Measurements from ENCODE around the gene IL11RA.
A peak's percentile ranks its signal among the peaks of the same experiment; 100 is the strongest.

IL11RA gene

GRCh38 chr9:34651876-34652601, at the start of gene IL11RA:
Gene IL11RA, plus strand, starts transcription at chr9:34652185. Its CDS starts 3,033 bp downstream, at chr9:34655218.
- TF ChIP-seq GATA2 (IDR thresholded peaks at IDR 0.05; ENCODE audit: low read depth, low read length) (no peak), GATA3 (IDR thresholded peaks at IDR 0.05; ENCODE audit: low read depth, low read length) (no peak)

GRCh38 chr9:34603610-34604231, 48.3 kb upstream of the IL11RA start:
- TF ChIP-seq GATA3 (IDR thresholded peaks at IDR 0.05; ENCODE audit: low read depth, low read length), result no peak
- TF ChIP-seq GATA2 (IDR thresholded peaks at IDR 0.05; ENCODE audit: low read depth, low read length), result no peak

GRCh38 chr9:34606190-34606589, 45.8 kb upstream of the IL11RA start:
- no peak for TF ChIP-seq GATA3 (IDR thresholded peaks at IDR 0.05; ENCODE audit: low read depth, low read length)
- no peak for TF ChIP-seq GATA2 (IDR thresholded peaks at IDR 0.05; ENCODE audit: low read depth, low read length)

GRCh38 chr9:34606905-34607304, 45.1 kb upstream of the IL11RA start:
- TF ChIP-seq GATA2 (IDR thresholded peaks at IDR 0.05; ENCODE audit: low read depth, low read length) (no peak), GATA3 (IDR thresholded peaks at IDR 0.05; ENCODE audit: low read depth, low read length) (no peak)

- TF ChIP-seq GATA3 (IDR thresholded peaks at IDR 0.05; ENCODE audit: low read depth, low read length) (no peak), GATA2 (IDR thresholded peaks at IDR 0.05; ENCODE audit: low read depth, low read length) (no peak)
Measured at GRCh38 chr9:34607331-34607730, 44.7 kb upstream of the IL11RA start.

GRCh38 chr9:34610434-34611206, 41.4 kb upstream of the IL11RA start:
- no peak for TF ChIP-seq GATA2 (IDR thresholded peaks at IDR 0.05; ENCODE audit: low read depth, low read length)
- TF ChIP-seq GATA3 (IDR thresholded peaks at IDR 0.05; ENCODE audit: low read depth, low read length), result no peak

- TF ChIP-seq GATA2 (IDR thresholded peaks at IDR 0.05; ENCODE audit: low read depth, low read length), result no peak
- no peak for TF ChIP-seq GATA3 (IDR thresholded peaks at IDR 0.05; ENCODE audit: low read depth, low read length)
Measured at GRCh38 chr9:34611251-34611810, 40.7 kb upstream of the IL11RA start.

DNA sequence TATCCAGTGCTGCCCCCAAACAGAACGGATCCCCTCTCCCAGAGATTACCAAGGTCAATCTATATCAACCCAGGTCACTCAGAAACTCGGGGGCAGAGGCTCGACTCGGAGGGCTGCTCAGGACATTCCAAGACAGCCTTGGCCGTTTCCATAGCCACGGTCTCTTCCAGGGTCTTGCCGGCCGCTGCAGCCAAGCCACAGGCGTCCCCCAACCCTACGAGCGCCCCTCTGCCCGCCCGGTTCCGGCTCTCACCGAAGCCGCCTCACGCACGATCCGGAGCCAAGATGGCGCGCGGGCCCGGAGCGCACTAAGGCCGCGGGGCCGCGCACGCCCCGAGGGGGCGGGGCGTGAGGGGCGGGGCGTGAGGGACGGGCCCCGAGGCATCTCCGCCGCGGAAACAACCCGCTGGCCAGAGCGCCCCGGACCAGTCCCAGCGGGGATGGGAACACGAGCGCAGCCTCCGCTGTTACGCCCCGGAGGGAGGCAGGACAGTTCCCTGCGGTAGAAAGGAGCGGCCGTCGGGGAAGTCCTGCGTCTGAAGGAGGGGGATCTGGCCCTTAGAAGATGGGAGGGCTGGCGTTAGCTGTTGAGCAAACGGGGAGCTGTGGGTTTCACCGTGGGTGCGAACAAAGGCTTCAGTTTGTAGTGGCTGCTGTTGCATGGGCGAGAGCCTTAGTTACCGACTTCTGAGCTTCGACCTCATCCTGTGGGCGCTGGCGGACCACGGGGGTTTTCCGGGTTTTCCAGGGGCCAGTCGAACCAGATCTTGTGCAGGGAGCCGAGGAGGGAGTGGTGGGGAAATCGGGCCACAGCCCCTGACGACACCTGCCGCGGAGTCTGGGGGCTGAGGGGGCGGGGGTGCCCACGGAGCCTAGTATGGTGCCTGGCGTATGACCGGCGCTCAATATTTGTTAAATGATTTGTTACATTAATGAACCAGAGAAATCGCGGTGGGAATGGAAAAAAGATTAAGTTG, 39.9 kb upstream of the IL11RA start, which contains the start of gene RPP25L:
Gene RPP25L, minus strand, starts transcription at position 287 of the 977 bp plus-strand sequence. CDS start 801 bp downstream, outside the sequence.
- TF ChIP-seq GATA2 (IDR thresholded peaks at IDR 0.05; ENCODE audit: low read depth, low read length), result no peak

- no peak for TF ChIP-seq GATA2 (IDR thresholded peaks at IDR 0.05; ENCODE audit: low read depth, low read length)
- no peak for TF ChIP-seq GATA3 (IDR thresholded peaks at IDR 0.05; ENCODE audit: low read depth, low read length)
Measured at GRCh38 chr9:34612788-34613390, 39.1 kb upstream of the IL11RA start.

GRCh38 chr9:34615132-34615531, 36.9 kb upstream of the IL11RA start:
- peak; percentile 90 for TF ChIP-seq GATA2 (IDR thresholded peaks at IDR 0.05; ENCODE audit: low read depth, low read length)
- TF ChIP-seq GATA3 (IDR thresholded peaks at IDR 0.05; ENCODE audit: low read depth, low read length), result no peak; the same call in 1 of the 2 replicates

- TF ChIP-seq GATA2 (IDR thresholded peaks at IDR 0.05; ENCODE audit: low read depth, low read length) (no peak), GATA3 (IDR thresholded peaks at IDR 0.05; ENCODE audit: low read depth, low read length) (no peak)
Measured at GRCh38 chr9:34620061-34620994, 31.7 kb upstream of the IL11RA start, which contains the start of gene DCTN3. Gene DCTN3, minus strand, starts transcription at chr9:34620495. Its CDS starts 31 bp downstream, at chr9:34620464.
